Measurements from ENCODE around the gene EIF4E1B. TPM values are rescaled to one million over a fixed set of nuclear protein-coding genes. Genes with fewer than 3 reads are reported as not detected.
"Not testable (repeated sequence)": the region's sequence is repeated elsewhere in the genome, so short reads cannot be mapped to it uniquely, and the experiment has no call there.

EIF4E1B gene
- total RNA-seq, 5 donors from 2014 or later (not counting 1 experiment from before 2014, with no cell fraction given) = not detected

DNA sequence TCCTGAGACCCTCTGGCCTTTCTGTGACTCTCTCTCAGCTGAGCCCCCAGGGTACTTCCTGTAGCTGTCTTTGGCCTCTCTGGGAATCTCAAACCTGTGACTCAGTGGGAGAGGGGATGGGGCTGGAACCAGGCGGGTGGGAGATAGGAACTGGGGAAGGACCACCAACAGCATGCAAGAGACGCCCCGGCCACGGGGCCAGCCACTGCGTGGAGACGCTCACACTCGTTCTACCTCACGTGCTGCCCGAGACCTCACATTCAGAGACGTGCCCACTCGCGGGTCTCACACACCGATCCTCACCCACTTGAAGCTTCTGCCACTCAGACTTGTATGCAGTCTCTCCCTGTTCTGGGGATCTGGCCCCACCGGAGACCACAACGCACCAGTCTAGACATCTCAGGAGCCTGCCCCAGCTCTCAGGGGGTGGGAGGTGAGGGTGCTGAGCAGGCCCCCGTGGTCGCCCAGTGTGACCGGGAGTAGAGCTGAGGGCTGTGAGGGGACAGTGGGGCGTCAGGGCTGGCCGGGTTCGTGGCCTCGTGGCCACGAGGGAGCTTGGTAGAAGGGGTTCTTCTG, 34.3 kb upstream of the EIF4E1B start:
- Histone ChIP-seq H3K9me3 (no peaks in the 10 kb centered on the region), H3K27me3 (replicated peaks in 1 of 2; ENCODE audit: control insufficient read depth in 2 of 2, extremely low read depth in 1 of 2, insufficient read depth in 2 of 2, low read length in 1 of 2) (peaks cover 2 to 16% of the 10 kb centered on the region in 2 experiments), H3K4me1 (ENCODE audit: control insufficient read depth in 1 of 2, extremely low read depth in 1 of 2, insufficient read depth in 2 of 2, low read length in 2 of 2) (peaks cover 0 to 13% of the 10 kb centered on the region in 2 experiments), H3K27ac (ENCODE audit: low read length) (no peak overlapping the region), H3K36me3 (ENCODE audit: control insufficient read depth in 2 of 2, extremely low read depth in 1 of 2, insufficient read depth in 1 of 2, low read length in 1 of 2) (no peaks in the 10 kb centered on the region), H3K4me3 (ENCODE audit: control insufficient read depth in 1 of 2, extremely low read depth in 1 of 2, low read length in 1 of 2) (peak overlapping the region; percentile 38 to 48)
- Mint-ChIP-seq H3K4me1 (peaks cover 5 to 7% (median 5%) of the 10 kb centered on the region in 3 donors), H3K27ac (peak overlapping the region; percentile 75 to 78), H3K9me3 (no peaks in the 10 kb centered on the region), H3K4me3 (peak overlapping the region; percentile 64 to 75 (median 74)), H3K36me3 (no peaks in the 10 kb centered on the region), H3K27me3 (peaks cover 0 to 3% of the 10 kb centered on the region in 2 donors)
- CTCF ChIA-PET = interaction anchor here in 1 of 2 donors (0.7 to 1.3 kb wide), 3 partner anchors 58 to 934 kb away, joined by 3 to 7 read pairs (median 3); partner anchors contain the start of gene RNF44
- POLR2A ChIA-PET = no interaction called here
- 83% methylated on average over 23 of the region's 23 CpGs for WGBS (ENCODE audit: insufficient coverage)
- DNase-seq (no peak), ATAC-seq (replicated peaks in 1 of 4) (no peak)

GRCh38 chr5:176596689-176597416, 33.6 kb upstream of the EIF4E1B start:
- peaks cover 0 to 13% of the 10 kb centered on the region in 2 experiments for H3K4me1 ChIP-seq (ENCODE audit: control insufficient read depth in 1 of 2, extremely low read depth in 1 of 2, insufficient read depth in 2 of 2, low read length in 2 of 2)
- ChIA-PET POLR2A (no interaction called here), CTCF (interaction anchor here (0.6 to 1.3 kb wide), 5 partner anchors 59 to 933 kb away, joined by 3 to 7 read pairs (median 3); partner anchors contain the start of gene RNF44 (in 1 of the 2))
- ATAC-seq (replicated peaks in 1 of 4) (peak; percentile 87 to 91 (median 90)), DNase-seq (peak; percentile 21 to 82 (median 51))
- Mint-ChIP-seq H3K4me3 (peak overlapping the region; percentile 64 to 75 (median 74)), H3K36me3 (no peaks in the 10 kb centered on the region), H3K27me3 (peaks cover 0 to 3% of the 10 kb centered on the region in 2 donors), H3K27ac (peak overlapping the region; percentile 75 to 78), H3K9me3 (no peaks in the 10 kb centered on the region), H3K4me1 (peaks cover 5 to 7% (median 5%) of the 10 kb centered on the region in 3 donors)
- no peaks in the 10 kb centered on the region for H3K9me3 ChIP-seq
- peak overlapping the region; percentile 38 to 48 for H3K4me3 ChIP-seq (ENCODE audit: control insufficient read depth in 1 of 2, extremely low read depth in 1 of 2, low read length in 1 of 2)
- H3K27me3 ChIP-seq (replicated peaks in 1 of 2; ENCODE audit: control insufficient read depth in 2 of 2, extremely low read depth in 1 of 2, insufficient read depth in 2 of 2, low read length in 1 of 2) = peaks cover 5 to 16% of the 10 kb centered on the region in 2 experiments
- H3K36me3 ChIP-seq (ENCODE audit: control insufficient read depth in 2 of 2, extremely low read depth in 1 of 2, insufficient read depth in 1 of 2, low read length in 1 of 2) = no peaks in the 10 kb centered on the region
- 1% methylated on average over 98 of the region's 98 CpGs for WGBS (ENCODE audit: insufficient coverage)
- no peak overlapping the region for H3K27ac ChIP-seq (ENCODE audit: low read length)

DNA sequence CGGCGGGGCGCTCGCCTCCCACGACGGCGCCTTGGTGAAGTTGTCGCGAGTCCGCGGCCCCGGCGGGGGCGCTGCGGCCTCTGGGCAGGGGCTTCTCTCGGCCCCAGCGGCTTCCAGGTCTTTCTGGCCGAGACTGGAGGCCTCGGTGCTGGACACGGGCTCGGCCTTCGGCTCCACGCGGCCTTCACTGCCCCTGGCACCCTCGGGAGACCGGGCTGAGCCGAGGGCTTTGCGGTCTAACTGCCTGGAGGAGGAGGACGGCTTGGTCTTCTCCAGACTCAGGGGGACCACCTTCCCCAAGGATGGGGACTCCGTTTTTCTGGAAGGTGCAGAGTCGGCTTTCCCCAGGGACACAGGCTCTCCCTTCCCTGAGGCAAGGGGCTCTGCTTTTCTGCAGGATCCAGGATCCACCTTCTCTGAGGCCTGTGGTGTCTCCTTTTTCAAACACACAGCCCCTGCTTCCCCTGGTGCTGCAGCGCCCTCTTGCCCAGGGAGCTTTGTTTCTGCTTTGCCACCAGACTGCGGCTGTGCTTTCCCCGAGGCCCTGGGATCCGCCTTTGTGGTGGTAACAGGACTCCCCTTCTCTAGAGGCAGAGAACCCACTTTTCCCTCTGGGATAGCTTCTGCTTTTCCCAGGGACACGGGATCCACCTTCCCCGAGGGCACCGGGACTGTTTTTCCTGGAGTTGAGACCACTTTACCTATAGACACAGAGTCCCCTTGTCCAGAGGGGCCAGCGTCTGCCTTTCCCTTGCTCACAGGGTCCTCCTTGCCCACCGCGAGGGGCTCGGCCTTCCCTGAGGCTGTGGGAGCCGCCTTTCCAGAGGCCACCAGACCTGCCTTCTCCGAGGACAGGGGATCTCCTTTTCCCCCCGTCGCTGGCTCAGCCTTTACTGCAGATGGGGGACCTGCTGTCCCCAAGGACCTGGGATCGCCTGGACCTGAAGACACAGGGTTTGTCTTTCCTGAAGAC, 32.8 kb upstream of the EIF4E1B start:
- ChIA-PET CTCF (interaction anchor here (0.6 to 1.2 kb wide), 3 partner anchors 60 to 868 kb away, joined by 3 to 7 read pairs (median 6); partner anchors contain the start of gene RNF44 (in 1 of the 2)), POLR2A (no interaction called here)
- H3K36me3 Mint-ChIP-seq = no peaks in the 10 kb centered on the region
- peak overlapping the region in 1 of 2 donors; percentile 48 for H3K4me3 ChIP-seq (ENCODE audit: control insufficient read depth in 1 of 2, extremely low read depth in 1 of 2, low read length in 1 of 2)
- DNase-seq = peak in 1 of 35 experiments; percentile 13
- H3K4me3 Mint-ChIP-seq = peak overlapping the region; percentile 41 to 63 (median 43)
- H3K36me3 ChIP-seq (ENCODE audit: control insufficient read depth in 2 of 2, extremely low read depth in 1 of 2, insufficient read depth in 1 of 2, low read length in 1 of 2) = no peaks in the 10 kb centered on the region
- 58% methylated on average over 47 of the region's 47 CpGs for WGBS (ENCODE audit: insufficient coverage)
- no peak overlapping the region for H3K27ac ChIP-seq (ENCODE audit: low read length)
- peaks cover 0 to 13% of the 10 kb centered on the region in 2 experiments for H3K4me1 ChIP-seq (ENCODE audit: control insufficient read depth in 1 of 2, extremely low read depth in 1 of 2, insufficient read depth in 2 of 2, low read length in 2 of 2)
- no peak for ATAC-seq (replicated peaks in 1 of 4)
- H3K9me3 Mint-ChIP-seq = no peaks in the 10 kb centered on the region
- H3K27me3 Mint-ChIP-seq = peaks cover 0 to 3% of the 10 kb centered on the region in 2 donors
- H3K9me3 ChIP-seq = no peaks in the 10 kb centered on the region
- H3K27me3 ChIP-seq (replicated peaks in 1 of 2; ENCODE audit: control insufficient read depth in 2 of 2, extremely low read depth in 1 of 2, insufficient read depth in 2 of 2, low read length in 1 of 2) = peaks cover 5 to 16% of the 10 kb centered on the region in 2 experiments
- peaks cover 5 to 7% (median 5%) of the 10 kb centered on the region in 3 donors for H3K4me1 Mint-ChIP-seq
- H3K27ac Mint-ChIP-seq = no peak overlapping the region

DNA sequence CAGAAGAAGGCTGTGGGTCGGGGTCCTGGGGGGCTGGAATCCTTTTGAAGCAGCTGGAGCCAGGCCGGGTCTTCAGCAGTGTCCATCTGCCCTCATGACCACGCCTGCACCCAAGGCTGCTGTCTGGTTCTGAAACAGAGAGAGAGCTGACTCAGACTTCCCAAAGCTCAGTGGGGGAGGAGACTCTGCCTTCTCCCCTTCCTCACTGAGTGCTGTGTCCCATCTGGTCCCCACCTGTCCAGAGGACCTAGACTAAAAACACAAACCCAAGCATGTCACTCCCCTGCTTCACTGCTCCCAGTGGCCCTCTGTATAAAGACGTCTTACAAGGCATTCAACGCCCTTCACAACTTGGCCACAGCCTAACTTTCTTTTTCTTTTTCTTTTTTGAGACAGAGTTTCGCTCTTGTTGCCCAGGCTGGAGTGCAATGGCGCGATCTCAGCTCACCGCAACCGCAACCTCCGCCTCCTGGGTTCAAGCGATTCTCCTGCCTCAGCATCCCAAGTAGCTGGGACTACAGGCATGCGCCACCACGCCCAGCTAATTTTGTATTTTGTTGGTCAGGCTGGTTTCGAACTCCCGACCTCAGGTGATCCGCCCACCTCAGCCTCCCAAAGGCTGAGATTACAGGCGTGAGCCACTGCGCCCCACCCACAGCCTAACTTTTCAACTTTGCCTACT, 30.6 kb upstream of the EIF4E1B start:
- H3K4me3 Mint-ChIP-seq; H3K36me3 Mint-ChIP-seq; H3K27me3 Mint-ChIP-seq; H3K36me3 ChIP-seq (ENCODE audit: control insufficient read depth in 2 of 2, extremely low read depth in 1 of 2, insufficient read depth in 1 of 2, low read length in 1 of 2); H3K9me3 Mint-ChIP-seq; ATAC-seq (replicated peaks in 1 of 4); H3K27ac ChIP-seq (ENCODE audit: low read length); POLR2A ChIA-PET; DNase-seq; H3K9me3 ChIP-seq; H3K4me1 Mint-ChIP-seq; H3K4me3 ChIP-seq (ENCODE audit: control insufficient read depth in 1 of 2, extremely low read depth in 1 of 2, low read length in 1 of 2); H3K27me3 ChIP-seq (replicated peaks in 1 of 2; ENCODE audit: control insufficient read depth in 2 of 2, extremely low read depth in 1 of 2, insufficient read depth in 2 of 2, low read length in 1 of 2); H3K27ac Mint-ChIP-seq: not testable (repeated sequence)
- CTCF ChIA-PET = interaction anchor here in 1 of 2 donors (0.5 kb wide), 1 partner anchor 183 kb away, joined by 6 read pairs; the partner anchor contains the start of gene CLTB
- H3K4me1 ChIP-seq (ENCODE audit: control insufficient read depth in 1 of 2, extremely low read depth in 1 of 2, insufficient read depth in 2 of 2, low read length in 2 of 2) = peaks cover 0 to 13% of the 10 kb centered on the region in 2 experiments
- 82% methylated on average over 18 of the region's 19 CpGs for WGBS (ENCODE audit: insufficient coverage)

DNA sequence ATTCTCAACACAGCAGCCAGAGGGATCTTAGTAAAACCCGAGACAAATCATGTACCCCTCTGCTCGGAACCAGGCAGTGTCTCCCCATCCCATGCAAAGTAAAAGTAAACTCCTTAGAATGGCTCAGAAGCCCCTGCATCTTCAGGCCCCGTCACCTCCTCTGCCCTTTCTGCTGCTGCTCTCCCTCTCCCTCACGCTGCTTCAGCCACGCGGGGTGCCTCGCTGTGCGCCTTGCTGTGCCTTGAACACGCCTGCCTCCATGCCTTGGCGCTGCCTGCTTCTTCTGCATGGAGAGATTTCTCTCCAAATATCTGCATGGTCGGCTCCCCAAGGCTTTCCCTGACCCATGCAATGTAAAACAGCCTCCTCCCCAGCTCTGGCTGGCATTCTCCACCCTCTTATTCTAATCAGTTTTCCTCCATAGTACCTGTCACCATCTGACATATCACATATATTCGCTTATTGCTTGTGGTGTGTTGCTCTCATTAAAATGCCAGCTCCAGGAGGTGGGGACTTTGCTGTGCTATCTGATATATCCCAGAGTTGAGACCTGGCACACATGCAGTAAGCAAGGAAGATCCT, 28.5 kb upstream of the EIF4E1B start:
- Mint-ChIP-seq H3K36me3 (no peaks in the 10 kb centered on the region), H3K27ac (no peak overlapping the region), H3K9me3 (no peaks in the 10 kb centered on the region), H3K4me1 (no peaks in the 10 kb centered on the region), H3K4me3 (no peak overlapping the region), H3K27me3 (peaks cover 0 to 3% of the 10 kb centered on the region in 2 donors)
- no peaks in the 10 kb centered on the region for H3K9me3 ChIP-seq
- no peak overlapping the region for H3K27ac ChIP-seq (ENCODE audit: low read length)
- ATAC-seq (replicated peaks in 1 of 4) (no peak), DNase-seq (no peak)
- WGBS (ENCODE audit: insufficient coverage) = 83% methylated on average over 10 of the region's 12 CpGs
- H3K36me3 ChIP-seq (ENCODE audit: control insufficient read depth in 2 of 2, extremely low read depth in 1 of 2, insufficient read depth in 1 of 2, low read length in 1 of 2) = no peaks in the 10 kb centered on the region
- ChIA-PET POLR2A (no interaction called here), CTCF (no interaction called here)
- no peak overlapping the region for H3K4me3 ChIP-seq (ENCODE audit: control insufficient read depth in 1 of 2, extremely low read depth in 1 of 2, low read length in 1 of 2)
- peaks cover 0 to 5% of the 10 kb centered on the region in 2 experiments for H3K27me3 ChIP-seq (replicated peaks in 1 of 2; ENCODE audit: control insufficient read depth in 2 of 2, extremely low read depth in 1 of 2, insufficient read depth in 2 of 2, low read length in 1 of 2)
- peaks cover 0 to 5% of the 10 kb centered on the region in 2 experiments for H3K4me1 ChIP-seq (ENCODE audit: control insufficient read depth in 1 of 2, extremely low read depth in 1 of 2, insufficient read depth in 2 of 2, low read length in 2 of 2)

Data from T-cell (primary cell).